Effector memory CD8-positive, alpha-beta T cell (primary cell): ENCODE measurements around the gene EIF4EBP3.
A peak's percentile ranks its signal among the peaks of the same experiment; 100 is the strongest.

Source experiments
- ATAC-seq: fragments of 150-1000 bp; cut with Tn5 transposase; replicated peaks from 2 replicates; pipeline ENCODE4 v1.10.0; 2021; ENCODE audit warnings: mild to moderate bottlenecking, moderate library complexity
- DNase-seq, 3 experiments: peaks; one replicate each; pipeline ENCODE4 v3.0.0; 2021
- H3K27ac Mint-ChIP-seq, 2 donors: one replicate each; pipeline ENCODE4 v1.8.0; 2022; ENCODE audit warnings: mild to moderate bottlenecking in 2 of 2, mixed read lengths in 2 of 2, moderate library complexity in 2 of 2
- H3K27me3 Mint-ChIP-seq, 2 donors: one replicate each; pipeline ENCODE4 v1.8.0; 2022; ENCODE audit warnings: mixed read lengths in 2 of 2
- H3K36me3 Mint-ChIP-seq: one replicate; pipeline ENCODE4 v1.8.0; 2022; ENCODE audit warnings: mild to moderate bottlenecking, moderate library complexity, mixed read lengths; ENCODE audit not compliant: insufficient read depth
- H3K4me1 Mint-ChIP-seq, 2 donors: one replicate each; pipeline ENCODE4 v1.8.0; 2022; ENCODE audit warnings: low read depth in 2 of 2, mixed read lengths in 2 of 2
- H3K4me3 Mint-ChIP-seq, 2 donors: one replicate each; pipeline ENCODE4 v1.8.0; 2022; ENCODE audit warnings: mild to moderate bottlenecking in 2 of 2, mixed read lengths in 2 of 2, moderate library complexity in 2 of 2
- H3K9me3 Mint-ChIP-seq, 2 donors: one replicate each; pipeline ENCODE4 v1.8.0; 2022; ENCODE audit warnings: mixed read lengths in 2 of 2

The EIF4EBP3 gene

GRCh38 chr5:140561753-140562523 lies 14.5 kb downstream of the EIF4EBP3 start:
- Mint-ChIP-seq H3K4me1 (peaks cover 27 to 37% of the 10 kb centered on the region in 2 donors), H3K27ac (peak overlapping the region in 1 of 2 donors; percentile 21), H3K4me3 (no peak overlapping the region), H3K36me3 (peaks cover 19% of the 10 kb centered on the region), H3K9me3 (no peaks in the 10 kb centered on the region), H3K27me3 (no peaks in the 10 kb centered on the region)
- ATAC-seq (no peak), DNase-seq (no peak)

DNA sequence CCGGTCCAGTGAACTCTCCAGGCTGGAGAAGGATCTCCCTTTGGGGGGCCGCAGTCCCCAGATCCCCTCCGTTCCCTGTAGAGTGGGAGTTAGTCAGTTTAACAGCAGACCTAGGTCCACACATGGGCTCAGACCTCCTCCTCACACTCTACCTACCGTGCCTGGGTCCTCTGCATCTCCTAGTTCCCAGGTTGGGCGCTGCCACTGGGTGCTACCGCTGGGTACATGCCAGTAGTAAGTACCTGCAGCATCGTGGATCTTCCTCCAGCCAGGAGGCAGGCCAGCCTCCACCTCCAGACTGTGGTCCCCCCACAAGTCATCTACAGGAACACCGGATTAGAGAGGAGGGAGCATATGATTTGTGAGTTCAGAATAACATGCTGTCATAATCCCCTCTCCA lies 16.1 kb downstream of the EIF4EBP3 start:
- peaks cover 22% of the 10 kb centered on the region for H3K36me3 Mint-ChIP-seq

DNA sequence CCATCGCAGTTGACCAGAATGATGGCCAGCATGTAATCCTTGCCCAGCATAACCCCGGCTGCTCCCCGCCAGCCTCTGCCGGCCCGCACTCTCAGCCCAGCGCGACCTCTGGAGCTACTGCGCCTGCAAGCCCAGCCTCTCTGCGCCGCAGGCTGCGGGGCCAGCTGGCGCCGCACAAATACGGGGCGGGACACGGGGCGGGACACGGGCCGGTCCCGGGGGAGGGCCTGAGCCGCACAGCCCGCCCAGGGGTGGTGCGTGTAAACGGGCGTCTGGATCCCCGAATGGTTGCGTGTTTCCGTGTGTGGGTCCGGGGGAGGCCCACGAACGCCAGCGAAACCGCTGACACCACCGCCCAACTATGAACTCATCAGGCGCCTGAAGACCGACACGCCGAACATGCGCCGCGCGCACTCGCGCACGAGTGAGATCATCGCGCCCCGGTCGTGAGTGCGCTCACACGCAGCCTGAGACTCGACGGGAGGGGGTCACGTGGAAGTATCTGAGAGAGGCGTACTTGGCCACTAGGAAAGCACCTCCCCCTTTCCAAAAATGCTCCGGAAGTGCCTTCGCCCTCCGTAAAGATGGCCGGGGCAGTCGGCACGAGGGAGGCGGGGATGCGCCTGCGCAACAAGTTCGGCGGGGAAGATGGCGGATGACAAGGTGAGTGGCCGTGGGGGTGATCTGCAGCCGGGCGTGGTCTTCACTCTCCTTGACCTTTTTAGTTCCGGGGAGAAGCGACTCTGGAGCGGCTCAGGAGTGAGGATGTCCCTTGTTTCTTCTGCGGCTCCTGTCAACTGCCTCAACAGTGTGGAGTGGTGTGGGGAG lies 16.9 kb downstream of the EIF4EBP3 start, which contains the start of the genes APBB3 and SLC35A4:
Gene APBB3 (minus strand): TSS at position 403 of the 828 bp plus-strand sequence. CDS start 353 bp downstream, at position 50.
Gene SLC35A4 (plus strand): TSS at position 633 of the 828 bp plus-strand sequence. CDS start 2,342 bp downstream, outside the sequence.
- Mint-ChIP-seq H3K9me3 (no peaks in the 10 kb centered on the region), H3K27me3 (no peaks in the 10 kb centered on the region), H3K36me3 (peaks cover 22% of the 10 kb centered on the region), H3K4me3 (peak within 1 kb of the TSS; percentile 86 to 91), H3K27ac (peak within 1 kb of the TSS; percentile 95 to 97), H3K4me1 (peaks cover 40 to 42% of the 10 kb centered on the region in 2 donors)
- DNase-seq (peak; percentile 96 to 98 (median 97)), ATAC-seq (peak; percentile 86)

More for the DNA sequence above, 16.1 kb downstream of the EIF4EBP3 start:
- DNase-seq (no peak), ATAC-seq (no peak)
- H3K27me3 Mint-ChIP-seq, result no peaks in the 10 kb centered on the region
- H3K4me3 Mint-ChIP-seq, result peak overlapping the region; percentile 86 to 91
- peak overlapping the region; percentile 95 to 97 for H3K27ac Mint-ChIP-seq
- no peaks in the 10 kb centered on the region for H3K9me3 Mint-ChIP-seq
- peaks cover 34 to 36% of the 10 kb centered on the region in 2 donors for H3K4me1 Mint-ChIP-seq

- H3K36me3 Mint-ChIP-seq, result peaks cover 21% of the 10 kb centered on the region
- H3K27ac Mint-ChIP-seq, result peak overlapping the region; percentile 95 to 97
- no peak for ATAC-seq
- H3K4me1 Mint-ChIP-seq, result peaks cover 43 to 44% of the 10 kb centered on the region in 2 donors
- peak overlapping the region; percentile 86 to 91 for H3K4me3 Mint-ChIP-seq
- DNase-seq, result no peak
- no peaks in the 10 kb centered on the region for H3K9me3 Mint-ChIP-seq
- no peaks in the 10 kb centered on the region for H3K27me3 Mint-ChIP-seq
Measured at GRCh38 chr5:140565024-140565779, 17.7 kb downstream of the EIF4EBP3 start.

GRCh38 chr5:140565780-140566095 lies 18.3 kb downstream of the EIF4EBP3 start:
- DNase-seq (no peak), ATAC-seq (no peak)
- H3K9me3 Mint-ChIP-seq, result no peaks in the 10 kb centered on the region
- H3K36me3 Mint-ChIP-seq, result peaks cover 21% of the 10 kb centered on the region
- H3K27ac Mint-ChIP-seq, result peak overlapping the region; percentile 95 to 97
- no peaks in the 10 kb centered on the region for H3K27me3 Mint-ChIP-seq
- H3K4me1 Mint-ChIP-seq, result peaks cover 44 to 47% of the 10 kb centered on the region in 2 donors
- H3K4me3 Mint-ChIP-seq, result peak overlapping the region; percentile 86 to 91

- H3K4me3 Mint-ChIP-seq, result peak overlapping the region in 1 of 2 donors; percentile 56
- DNase-seq (no peak), ATAC-seq (no peak)
- peaks cover 43 to 44% of the 10 kb centered on the region in 2 donors for H3K4me1 Mint-ChIP-seq
- no peaks in the 10 kb centered on the region for H3K9me3 Mint-ChIP-seq
- peak overlapping the region; percentile 61 to 94 for H3K27ac Mint-ChIP-seq
- no peaks in the 10 kb centered on the region for H3K27me3 Mint-ChIP-seq
- peaks cover 22% of the 10 kb centered on the region for H3K36me3 Mint-ChIP-seq
Measured at GRCh38 chr5:140566665-140567064, 19.2 kb downstream of the EIF4EBP3 start.

- H3K4me3 Mint-ChIP-seq, result peak overlapping the region in 1 of 2 donors; percentile 56
- H3K4me1 Mint-ChIP-seq, result peaks cover 43 to 44% of the 10 kb centered on the region in 2 donors
- H3K9me3 Mint-ChIP-seq, result no peaks in the 10 kb centered on the region
- ATAC-seq (no peak), DNase-seq (no peak)
- no peaks in the 10 kb centered on the region for H3K27me3 Mint-ChIP-seq
- peak overlapping the region; percentile 61 to 94 for H3K27ac Mint-ChIP-seq
- H3K36me3 Mint-ChIP-seq, result peaks cover 21% of the 10 kb centered on the region
Measured at GRCh38 chr5:140567136-140567818, 19.8 kb downstream of the EIF4EBP3 start.

- H3K4me1 Mint-ChIP-seq, result peaks cover 41 to 43% of the 10 kb centered on the region in 2 donors
- no peaks in the 10 kb centered on the region for H3K27me3 Mint-ChIP-seq
- peak overlapping the region; percentile 94 to 98 for H3K27ac Mint-ChIP-seq
- no peaks in the 10 kb centered on the region for H3K9me3 Mint-ChIP-seq
- no peak for DNase-seq
- H3K4me3 Mint-ChIP-seq, result no peak overlapping the region
- ATAC-seq, result no peak
- peaks cover 21% of the 10 kb centered on the region for H3K36me3 Mint-ChIP-seq
Measured at GRCh38 chr5:140567871-140568270, 20.4 kb downstream of the EIF4EBP3 start.

DNA sequence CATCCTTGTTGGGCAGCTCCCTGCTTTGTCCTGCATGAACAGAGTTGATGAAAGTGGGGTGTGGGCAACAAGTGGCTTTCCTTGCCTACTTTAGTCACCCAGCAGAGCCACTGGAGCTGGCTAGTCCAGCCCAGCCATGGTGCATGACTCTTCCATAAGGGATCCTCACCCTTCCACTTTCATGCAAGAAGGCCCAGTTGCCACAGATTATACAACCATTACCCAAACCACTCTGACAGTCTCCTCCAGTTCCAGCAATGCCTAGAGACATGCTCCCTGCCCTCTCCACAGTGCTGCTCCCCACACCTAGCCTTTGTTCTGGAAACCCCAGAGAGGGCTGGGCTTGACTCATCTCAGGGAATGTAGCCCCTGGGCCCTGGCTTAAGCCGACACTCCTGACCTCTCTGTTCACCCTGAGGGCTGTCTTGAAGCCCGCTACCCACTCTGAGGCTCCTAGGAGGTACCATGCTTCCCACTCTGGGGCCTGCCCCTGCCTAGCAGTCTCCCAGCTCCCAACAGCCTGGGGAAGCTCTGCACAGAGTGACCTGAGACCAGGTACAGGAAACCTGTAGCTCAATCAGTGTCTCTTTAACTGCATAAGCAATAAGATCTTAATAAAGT lies 21.1 kb downstream of the EIF4EBP3 start:
- peaks cover 37 to 43% of the 10 kb centered on the region in 2 donors for H3K4me1 Mint-ChIP-seq
- H3K27me3 Mint-ChIP-seq, result no peaks in the 10 kb centered on the region
- peak overlapping the region in 1 of 2 donors; percentile 29 for H3K4me3 Mint-ChIP-seq
- no peak for DNase-seq
- no peak for ATAC-seq
- peaks cover 21% of the 10 kb centered on the region for H3K36me3 Mint-ChIP-seq
- peak overlapping the region; percentile 94 to 98 for H3K27ac Mint-ChIP-seq
- H3K9me3 Mint-ChIP-seq, result no peaks in the 10 kb centered on the region

GRCh38 chr5:140569197-140569596 lies 21.7 kb downstream of the EIF4EBP3 start:
- ATAC-seq (no peak), DNase-seq (no peak)
- Mint-ChIP-seq H3K9me3 (no peaks in the 10 kb centered on the region), H3K27me3 (no peaks in the 10 kb centered on the region), H3K4me3 (peak overlapping the region; percentile 41 to 70), H3K4me1 (peaks cover 34 to 43% of the 10 kb centered on the region in 2 donors), H3K27ac (peak overlapping the region; percentile 94 to 98), H3K36me3 (peaks cover 21% of the 10 kb centered on the region)

- Mint-ChIP-seq H3K27ac (peak overlapping the region; percentile 94 to 98), H3K27me3 (no peaks in the 10 kb centered on the region), H3K9me3 (no peaks in the 10 kb centered on the region), H3K4me1 (peaks cover 29 to 38% of the 10 kb centered on the region in 2 donors), H3K4me3 (peak overlapping the region in 1 of 2 donors; percentile 28), H3K36me3 (peaks cover 15% of the 10 kb centered on the region)
- DNase-seq (no peak), ATAC-seq (no peak)
Measured at GRCh38 chr5:140570058-140570457, 22.6 kb downstream of the EIF4EBP3 start.

GRCh38 chr5:140570488-140570887 lies 23.0 kb downstream of the EIF4EBP3 start:
- peaks cover 24 to 34% of the 10 kb centered on the region in 2 donors for H3K4me1 Mint-ChIP-seq
- no peak for ATAC-seq
- peak overlapping the region; percentile 94 to 98 for H3K27ac Mint-ChIP-seq
- H3K4me3 Mint-ChIP-seq, result peak overlapping the region in 1 of 2 donors; percentile 28
- H3K36me3 Mint-ChIP-seq, result peaks cover 12% of the 10 kb centered on the region
- no peaks in the 10 kb centered on the region for H3K9me3 Mint-ChIP-seq
- no peaks in the 10 kb centered on the region for H3K27me3 Mint-ChIP-seq
- no peak for DNase-seq
